Activated CD4-positive, alpha-beta T cell treated with anti-CD3 and anti-CD28 coated beads, Interleukin-2, amount 10 ng/mL, durations not matched to agents 24 days and 14 days (primary cell): Measurements from ENCODE around the gene CSH1. TPM values are rescaled to one million over a fixed set of nuclear protein-coding genes. Genes with fewer than 3 reads are reported as not detected.
A peak's percentile ranks its signal among the peaks of the same experiment; 100 is the strongest.

ENCODE experiments used
- DNase-seq: peaks from one replicate; pipeline ENCODE4 v3.0.0; 2022
- H3K27ac Mint-ChIP-seq: one replicate; pipeline ENCODE4 v1.8.0; 2022; ENCODE audit warnings: mild to moderate bottlenecking, mixed read lengths
- H3K27me3 Mint-ChIP-seq: one replicate; pipeline ENCODE4 v1.8.0; 2022; ENCODE audit warnings: mixed read lengths
- H3K36me3 Mint-ChIP-seq: one replicate; pipeline ENCODE4 v1.8.0; 2022; ENCODE audit warnings: low read depth, mild to moderate bottlenecking, mixed read lengths
- H3K4me1 Mint-ChIP-seq: one replicate; pipeline ENCODE4 v1.8.0; 2021; ENCODE audit warnings: mixed read lengths
- H3K4me3 Mint-ChIP-seq: one replicate; pipeline ENCODE4 v1.8.0; 2022; ENCODE audit warnings: mild to moderate bottlenecking, moderate library complexity, mixed read lengths
- H3K9me3 Mint-ChIP-seq: one replicate; pipeline ENCODE4 v1.8.0; 2021; ENCODE audit warnings: mixed read lengths
- intact Hi-C: fragments of 100-400 bp; cut with micrococcal nuclease; formaldehyde crosslinking; loops from one replicate; pipeline ENCODE4 v1.15.1; 2023
- total RNA-seq: library from RNA; stranded (reverse); gene quantifications from 2 replicates; pipeline ENCODE4 v1.2.3, GENCODE V29; 2022

The CSH1 gene
- total RNA-seq, 1 donor from 2014 or later = not detected

DNA sequence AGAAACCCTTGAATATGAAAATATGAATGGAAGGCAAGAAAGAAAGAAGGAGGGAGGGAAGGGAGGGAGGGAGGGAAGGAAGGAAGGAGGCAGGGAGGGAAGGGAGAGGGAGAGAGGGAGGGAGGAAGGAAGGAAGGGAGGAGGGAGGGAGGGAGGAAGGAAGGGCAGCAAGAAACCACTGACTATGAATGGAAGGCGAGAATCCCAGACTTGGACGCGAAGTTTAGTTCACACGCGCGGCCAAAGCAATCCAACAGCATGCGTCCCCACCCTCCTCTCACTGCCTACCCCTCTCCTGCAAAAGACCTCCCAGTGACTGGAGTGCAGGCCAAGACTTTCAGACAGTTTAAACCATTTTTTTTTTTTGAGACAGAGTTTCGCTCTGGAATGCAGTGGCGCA lies 46.0 kb downstream of the CSH1 start:
- Mint-ChIP-seq H3K4me1 (peaks cover 19% of the 10 kb centered on the region), H3K27ac (no peak overlapping the region), H3K36me3 (peaks cover 7% of the 10 kb centered on the region), H3K27me3 (peaks cover 16% of the 10 kb centered on the region), H3K9me3 (peaks cover 11% of the 10 kb centered on the region), H3K4me3 (no peak overlapping the region)
- DNase-seq = no peak
- intact Hi-C loops = no loop called here

DNA sequence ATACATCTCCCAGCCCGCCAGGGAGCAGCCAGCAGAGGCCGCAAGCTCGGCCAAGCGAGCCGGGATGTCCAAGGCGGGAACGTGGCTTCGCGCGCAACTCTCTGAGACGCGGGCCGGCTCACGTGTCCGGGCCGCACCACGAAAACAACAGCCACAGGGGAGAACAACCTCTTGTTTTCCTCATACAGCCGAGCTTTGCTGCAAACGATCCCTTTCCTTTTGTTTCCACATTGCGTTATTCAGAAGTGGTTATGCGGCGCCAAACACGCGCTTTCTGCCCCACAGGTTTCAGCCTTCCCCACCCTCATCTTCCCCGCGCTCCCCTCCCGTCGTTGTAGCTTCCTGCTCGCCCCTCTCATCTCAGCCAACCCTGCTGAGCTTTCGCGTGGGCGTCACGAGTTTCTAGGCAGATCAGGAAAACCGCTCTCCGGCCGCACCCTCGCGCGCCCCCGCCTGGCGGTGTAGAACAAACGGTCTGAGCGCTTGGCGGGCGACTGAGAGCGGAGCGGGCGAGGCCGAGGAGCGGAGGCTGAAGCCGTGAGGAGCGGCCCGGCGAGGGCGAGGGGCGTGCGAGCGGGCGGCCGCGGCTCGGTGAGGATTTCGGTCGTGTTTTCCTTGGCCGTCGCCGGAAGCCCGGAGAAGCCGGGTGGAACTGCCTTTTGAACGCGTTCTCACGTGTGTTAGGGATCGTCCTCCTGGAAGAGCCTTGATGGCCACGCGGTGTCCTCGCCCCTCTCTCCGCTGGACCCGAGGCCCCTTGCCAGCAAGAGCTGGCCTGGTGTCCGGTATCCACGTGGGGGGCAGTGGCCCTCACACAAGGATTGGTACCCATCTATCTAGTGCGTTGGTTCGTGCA lies 47.3 kb downstream of the CSH1 start:
- peak; percentile 99 for DNase-seq
- Mint-ChIP-seq H3K27me3 (peaks cover 12% of the 10 kb centered on the region), H3K4me1 (peaks cover 22% of the 10 kb centered on the region), H3K9me3 (peaks cover 11% of the 10 kb centered on the region), H3K36me3 (peaks cover 7% of the 10 kb centered on the region), H3K4me3 (peak overlapping the region; percentile 91), H3K27ac (peak overlapping the region; percentile 99)
- intact Hi-C loops = no loop called here

DNA sequence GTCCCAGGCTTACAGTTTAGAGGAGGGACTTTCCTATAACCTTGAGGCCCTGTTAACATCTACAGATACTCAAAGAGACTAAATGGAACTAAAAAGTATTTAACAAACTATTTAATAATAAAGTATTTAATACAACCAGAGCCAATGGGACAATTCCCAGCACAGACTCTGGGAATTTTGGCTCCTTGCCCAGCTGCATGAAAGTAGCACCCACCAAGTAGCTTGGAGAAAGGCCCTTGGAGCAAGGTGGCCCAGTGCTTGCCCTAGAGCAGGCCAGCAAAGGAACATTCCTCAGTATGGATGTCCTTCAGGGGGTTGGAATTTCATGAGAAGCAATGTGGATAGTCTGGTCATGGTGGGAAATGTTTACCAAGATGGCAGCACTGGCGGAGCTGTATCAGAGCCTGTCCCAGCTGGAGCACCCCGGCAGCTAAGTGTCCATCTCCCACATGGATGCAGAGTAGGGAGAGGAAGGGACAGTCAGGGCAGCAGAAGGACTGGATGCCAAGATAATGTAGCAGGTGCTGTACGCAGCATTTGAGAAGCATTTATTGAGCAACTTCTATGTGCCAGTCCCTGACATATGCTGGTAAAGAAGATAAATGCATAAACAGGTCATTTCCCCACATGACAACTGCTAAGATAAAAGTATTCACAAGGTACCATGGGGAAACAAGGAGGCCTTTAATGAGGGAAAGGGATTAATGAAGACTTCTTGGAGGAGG lies 48.7 kb downstream of the CSH1 start:
- Mint-ChIP-seq H3K9me3 (peaks cover 11% of the 10 kb centered on the region), H3K27me3 (peaks cover 8% of the 10 kb centered on the region), H3K4me3 (peak overlapping the region; percentile 91), H3K27ac (peak overlapping the region; percentile 75), H3K4me1 (peaks cover 28% of the 10 kb centered on the region), H3K36me3 (peaks cover 7% of the 10 kb centered on the region)
- intact Hi-C loops = no loop called here
- DNase-seq = no peak

DNA sequence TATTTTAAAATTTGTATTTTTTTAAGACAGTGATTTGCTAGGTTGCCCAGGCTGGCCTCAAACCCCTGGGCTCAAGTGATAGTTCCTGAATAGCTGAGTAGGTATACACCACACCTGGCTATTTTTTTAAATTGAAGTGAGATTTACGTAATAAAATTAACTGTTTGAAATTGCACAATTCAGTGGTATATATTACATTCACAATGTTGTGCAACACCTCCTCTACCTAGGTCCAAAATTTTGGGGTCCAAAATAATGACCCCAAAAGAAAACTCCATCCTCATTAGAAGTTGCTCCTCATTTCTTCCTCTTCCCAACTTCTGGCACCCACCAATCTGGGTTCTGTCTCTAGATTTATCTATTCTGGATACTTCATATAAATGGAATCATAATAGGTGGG lies 50.9 kb downstream of the CSH1 start:
- Mint-ChIP-seq H3K9me3 (peaks cover 11% of the 10 kb centered on the region), H3K4me1 (peaks cover 38% of the 10 kb centered on the region), H3K4me3 (no peak overlapping the region), H3K27me3 (peaks cover 2% of the 10 kb centered on the region), H3K27ac (no peak overlapping the region), H3K36me3 (peaks cover 10% of the 10 kb centered on the region)
- DNase-seq = no peak
- intact Hi-C loops = no loop called here

Other genes starting within 250 kb of the CSH1 start
- gene LIMD2, start 196.4 kb downstream of the CSH1 start, total RNA-seq = 202 and 204 TPM in 2 replicates
- 50.4 and 54.6 TPM in 2 replicates for gene STRADA, start 154.8 kb downstream of the CSH1 start, total RNA-seq
- gene CCDC47, start 123.0 kb downstream of the CSH1 start, total RNA-seq = 81.8 and 82.9 TPM in 2 replicates
- 145 and 146 TPM in 2 replicates for gene DDX42, start 122.4 kb downstream of the CSH1 start, total RNA-seq
- gene PSMC5, start 69.1 kb downstream of the CSH1 start, total RNA-seq = 189 and 199 TPM in 2 replicates
- 99.6 and 100 TPM in 2 replicates for gene FTSJ3, start 68.9 kb downstream of the CSH1 start, total RNA-seq
- 120 and 121 TPM in 2 replicates for gene SMARCD2, start 53.9 kb downstream of the CSH1 start, total RNA-seq
- not detected in 2 replicates for gene CSH2, start 22.9 kb downstream of the CSH1 start, total RNA-seq
- not detected in 2 replicates for gene GH2, start 14.6 kb downstream of the CSH1 start, total RNA-seq
- gene CSHL1, start 14.7 kb upstream of the CSH1 start, total RNA-seq = not detected in 2 replicates
- gene GH1, start 22.3 kb upstream of the CSH1 start, total RNA-seq = not detected in 2 replicates
- gene CD79B, start 35.8 kb upstream of the CSH1 start, total RNA-seq = 24.4 and 29.2 TPM in 2 replicates
- gene SCN4A, start 76.3 kb upstream of the CSH1 start, total RNA-seq = 0.05 and 0.40 TPM in 2 replicates
- 0.12 and 0.47 TPM in 2 replicates for gene PRR29, start 101.8 kb upstream of the CSH1 start, total RNA-seq
- gene ICAM2, start 124.1 kb upstream of the CSH1 start, total RNA-seq = 62.2 TPM in 2 replicates
- gene ERN1, start 233.6 kb upstream of the CSH1 start, total RNA-seq = 41.3 and 52.1 TPM in 2 replicates